OCI-LY7 (cell line): ENCODE measurements around the gene PPP1R12C.

ENCODE experiments used
- CTCF ChIP-seq: fragments of 200-600 bp; sonication (generic); conservative IDR thresholded peaks from 2 replicates; pipeline ENCODE4 v1.5.1; 2014; ENCODE audit warnings: mild to moderate bottlenecking, antibody characterized with exemption, low read length, moderate library complexity, mixed read lengths
- EZH2phosphoT487 ChIP-seq: fragments of 200-600 bp; sonication (generic); IDR thresholded peaks from 2 replicates; pipeline ENCODE4 v1.6.1; 2018; ENCODE audit warnings: low read depth, borderline replicate concordance, mild to moderate bottlenecking, mixed run types, antibody characterized with exemption, low read length, moderate library complexity, mixed read lengths

GRCh38 chr19:55152017-55152416, 34.6 kb upstream of the PPP1R12C start:
- no peak for TF ChIP-seq CTCF
- TF ChIP-seq EZH2phosphoT487 = no peak
